Activated T-helper 2 cell treated with anti-CD3 and anti-CD28 coated beads, Interferon-gamma antibody, Interleukin-2, Interleukin-4, amounts not matched to agents 10 μg/mL and 5 μg/mL and 100 μg/mL, durations not matched to agents 14 hours and 24 hours and 36 hours (primary cell): ENCODE results near the gene SYT17. TPM values are rescaled to one million over a fixed set of nuclear protein-coding genes. Genes with fewer than 3 reads are reported as not detected.

ENCODE experiments used
- DNase-seq: peaks from one replicate; pipeline ENCODE4 v3.0.0; 2021; ENCODE audit warnings: low spot score
- H3K27ac Mint-ChIP-seq: one replicate; pipeline ENCODE4 v1.8.0; 2021; ENCODE audit warnings: mixed read lengths
- H3K27me3 Mint-ChIP-seq: one replicate; pipeline ENCODE4 v1.8.0; 2021; ENCODE audit warnings: low read depth, mixed read lengths
- H3K36me3 Mint-ChIP-seq: one replicate; pipeline ENCODE4 v1.8.0; 2021; ENCODE audit warnings: low read depth, mixed read lengths
- H3K4me1 Mint-ChIP-seq: one replicate; pipeline ENCODE4 v1.8.0; 2021; ENCODE audit warnings: low read depth, mixed read lengths
- H3K4me3 Mint-ChIP-seq: one replicate; pipeline ENCODE4 v1.8.0; 2021; ENCODE audit warnings: low read depth, mild to moderate bottlenecking, moderate library complexity, mixed read lengths
- H3K9me3 Mint-ChIP-seq: one replicate; pipeline ENCODE4 v1.8.0; 2021; ENCODE audit warnings: mixed read lengths
- intact Hi-C: fragments of 100-400 bp; cut with micrococcal nuclease; formaldehyde crosslinking; loops from one replicate; pipeline ENCODE4 v1.15.1; 2023
- total RNA-seq: library from RNA; stranded (reverse); gene quantifications from 2 replicates; pipeline ENCODE4 v1.2.3, GENCODE V29; 2022

The SYT17 gene, protein sequence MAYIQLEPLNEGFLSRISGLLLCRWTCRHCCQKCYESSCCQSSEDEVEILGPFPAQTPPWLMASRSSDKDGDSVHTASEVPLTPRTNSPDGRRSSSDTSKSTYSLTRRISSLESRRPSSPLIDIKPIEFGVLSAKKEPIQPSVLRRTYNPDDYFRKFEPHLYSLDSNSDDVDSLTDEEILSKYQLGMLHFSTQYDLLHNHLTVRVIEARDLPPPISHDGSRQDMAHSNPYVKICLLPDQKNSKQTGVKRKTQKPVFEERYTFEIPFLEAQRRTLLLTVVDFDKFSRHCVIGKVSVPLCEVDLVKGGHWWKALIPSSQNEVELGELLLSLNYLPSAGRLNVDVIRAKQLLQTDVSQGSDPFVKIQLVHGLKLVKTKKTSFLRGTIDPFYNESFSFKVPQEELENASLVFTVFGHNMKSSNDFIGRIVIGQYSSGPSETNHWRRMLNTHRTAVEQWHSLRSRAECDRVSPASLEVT
- 0.34 and 0.57 TPM in 2 replicates for total RNA-seq

DNA sequence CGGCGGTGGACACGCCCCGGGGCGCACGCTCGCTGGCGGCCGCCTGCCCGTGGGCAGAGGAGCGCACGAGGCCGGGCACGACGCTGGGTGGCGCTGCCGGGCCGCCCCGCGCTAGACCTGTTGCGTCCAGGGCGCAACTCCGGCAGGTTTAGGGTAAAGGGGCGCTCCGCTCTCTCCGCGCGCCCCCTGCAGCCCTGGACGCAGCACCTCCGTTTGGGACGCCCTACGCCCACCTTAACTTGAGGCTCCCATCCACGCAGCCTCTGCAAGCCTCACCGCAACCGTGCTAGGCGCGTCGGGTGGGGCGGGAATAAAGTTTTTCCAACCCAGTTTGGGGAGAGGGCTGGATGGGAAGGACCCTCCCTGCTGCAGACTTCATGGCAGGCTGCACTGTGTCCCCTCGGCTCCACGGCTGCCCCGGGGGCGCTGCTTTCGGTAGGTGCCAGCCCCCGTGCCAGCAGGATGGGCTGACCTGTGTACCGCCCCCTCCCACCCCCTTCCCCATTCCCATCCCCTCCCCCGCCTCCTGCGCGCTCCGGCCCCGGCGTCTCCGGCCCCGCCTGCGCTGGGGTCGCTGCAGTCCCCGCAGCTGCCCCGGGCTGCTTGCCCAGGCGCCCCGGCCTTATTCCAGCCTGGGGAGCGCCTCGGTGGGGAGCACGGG is at the start of gene SYT17:
Gene SYT17 (plus strand): TSS at position 531 of the 661 bp plus-strand sequence. CDS start 407 bp downstream, outside the sequence.
- Mint-ChIP-seq H3K27ac (no peak within 1 kb of the TSS), H3K9me3 (peaks cover 5% of the 10 kb centered on the region), H3K4me3 (peak within 1 kb of the TSS; percentile 33), H3K36me3 (no peaks in the 10 kb centered on the region), H3K27me3 (peaks cover 23% of the 10 kb centered on the region), H3K4me1 (no peaks in the 10 kb centered on the region)
- intact Hi-C loops, result loop anchor here (1.0 to 2.0 kb wide), 3 partner anchors 51 to 207 kb away; no protein-coding TSS in a partner anchor
- DNase-seq, result peak; percentile 40

DNA sequence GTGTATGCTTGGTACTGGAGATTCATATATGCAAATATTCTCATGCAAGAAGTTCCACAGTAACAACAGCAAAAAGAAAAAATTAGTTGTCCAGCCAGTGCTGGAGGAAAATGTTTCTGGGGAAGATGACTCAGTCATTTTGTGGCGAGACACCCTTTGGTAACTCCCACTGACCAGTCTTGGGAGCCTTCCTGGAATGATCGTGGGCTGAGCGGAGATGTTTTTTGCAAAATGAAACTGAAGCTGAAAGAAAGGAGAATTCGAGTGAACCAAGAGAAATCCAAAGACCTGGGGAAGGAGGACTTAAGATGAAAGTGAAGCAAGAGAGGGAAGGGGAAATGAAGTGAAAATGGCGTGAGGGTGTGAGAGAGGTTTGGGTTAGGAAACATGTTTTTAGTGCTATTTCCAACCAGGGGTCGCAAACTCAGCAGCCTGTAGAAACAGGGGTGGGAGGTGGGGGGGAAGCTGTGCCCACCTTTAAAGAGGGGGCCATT is 49.1 kb upstream of the SYT17 start:
- H3K36me3 Mint-ChIP-seq, result peaks cover 72% of the 10 kb centered on the region
- intact Hi-C loops, result loop anchor here (1.0 to 10.0 kb wide), 7 partner anchors 8 to 403 kb away; partner anchors contain the start of genes CCP110, COQ7, GDE1 and SMG1

DNA sequence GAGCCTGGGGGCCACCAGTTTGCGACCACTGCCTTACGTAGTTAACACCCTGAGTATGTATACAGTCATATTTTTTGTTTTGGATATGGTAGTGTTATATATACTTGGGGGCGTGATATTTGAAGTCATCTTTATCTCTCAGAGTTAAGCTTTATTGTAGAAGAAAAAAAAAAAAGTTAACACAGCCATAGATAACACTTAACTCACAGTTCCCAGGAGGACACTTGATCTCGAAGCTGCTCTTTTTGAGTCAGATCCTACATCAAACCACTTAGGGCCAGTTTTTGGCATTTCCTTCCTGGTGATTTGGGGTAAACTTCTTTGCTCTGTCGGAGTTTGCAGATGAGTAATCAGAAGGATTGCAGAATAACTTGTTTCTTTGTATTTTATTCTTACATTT is 48.5 kb upstream of the SYT17 start:
- H3K4me3 Mint-ChIP-seq, result peak overlapping the region; percentile 42
- H3K36me3 Mint-ChIP-seq, result peaks cover 76% of the 10 kb centered on the region
- intact Hi-C loops, result loop anchor here (1.0 to 10.0 kb wide), 7 partner anchors 8 to 403 kb away; partner anchors contain the start of genes CCP110, COQ7, GDE1 and SMG1
- no peaks in the 10 kb centered on the region for H3K27me3 Mint-ChIP-seq
- no peak for DNase-seq
- peaks cover 51% of the 10 kb centered on the region for H3K4me1 Mint-ChIP-seq
- peak overlapping the region; percentile 96 for H3K27ac Mint-ChIP-seq
- peaks cover 2% of the 10 kb centered on the region for H3K9me3 Mint-ChIP-seq

More for the DNA sequence above, 49.1 kb upstream of the SYT17 start:
- H3K4me3 Mint-ChIP-seq, result peak overlapping the region; percentile 76
- H3K9me3 Mint-ChIP-seq, result no peaks in the 10 kb centered on the region
- no peaks in the 10 kb centered on the region for H3K27me3 Mint-ChIP-seq
- peak; percentile 21 for DNase-seq
- H3K4me1 Mint-ChIP-seq, result peaks cover 51% of the 10 kb centered on the region
- peak overlapping the region; percentile 96 for H3K27ac Mint-ChIP-seq

DNA sequence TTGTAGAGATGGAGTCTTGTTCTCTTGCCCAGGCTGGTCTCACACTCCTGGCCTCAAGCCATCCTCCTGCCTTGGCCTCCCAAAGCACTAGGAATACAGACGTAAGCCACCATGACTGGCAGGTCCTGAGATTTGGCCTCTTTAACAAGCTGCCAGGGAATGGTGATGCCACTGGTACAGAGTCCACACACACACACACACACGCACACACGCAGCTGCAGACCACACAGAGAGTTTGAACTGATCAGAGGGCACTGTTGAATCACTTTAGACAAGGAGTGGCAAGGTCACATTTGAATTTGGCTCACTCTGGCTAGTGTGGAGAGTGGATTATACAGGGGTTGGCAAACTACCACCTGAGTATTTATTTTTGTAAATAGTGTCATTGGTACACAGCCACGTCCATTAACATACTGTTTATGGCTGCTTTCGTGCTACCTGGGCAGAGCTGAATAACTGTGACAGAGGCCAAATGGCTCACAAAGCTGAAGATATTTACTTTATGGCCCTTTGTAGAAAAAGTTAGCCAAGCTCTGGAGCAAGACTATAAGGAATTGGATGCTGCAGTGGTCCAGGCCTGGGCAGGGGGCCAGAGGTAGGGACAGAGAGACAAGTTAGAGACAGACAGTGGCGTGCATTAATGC is 44.4 kb upstream of the SYT17 start:
- H3K27me3 Mint-ChIP-seq, result no peaks in the 10 kb centered on the region
- H3K36me3 Mint-ChIP-seq, result peaks cover 67% of the 10 kb centered on the region
- intact Hi-C loops, result no loop called here
- peaks cover 47% of the 10 kb centered on the region for H3K4me1 Mint-ChIP-seq
- H3K9me3 Mint-ChIP-seq, result peaks cover 17% of the 10 kb centered on the region
- DNase-seq, result no peak
- no peak overlapping the region for H3K4me3 Mint-ChIP-seq
- H3K27ac Mint-ChIP-seq, result no peak overlapping the region

DNA sequence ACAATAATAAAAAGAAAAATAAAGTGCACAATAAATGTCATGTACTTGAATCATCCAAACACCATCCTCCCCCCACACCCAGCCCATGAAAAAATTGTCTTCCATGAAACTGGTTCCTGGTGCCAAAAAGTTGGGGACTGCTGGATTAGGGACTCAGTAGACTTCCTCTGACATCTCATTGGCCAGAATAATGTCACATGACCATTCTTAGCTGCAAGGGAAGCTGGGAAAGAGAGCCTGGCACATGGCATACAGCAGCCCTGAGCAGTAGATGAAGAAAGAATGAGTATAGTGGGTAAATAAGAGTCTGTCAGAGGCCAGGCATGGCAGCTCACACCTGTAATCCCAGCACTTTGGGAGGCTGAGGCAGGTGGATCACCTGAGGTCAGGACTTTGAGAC is 41.7 kb upstream of the SYT17 start:
- Mint-ChIP-seq H3K4me3 (no peak overlapping the region), H3K9me3 (peaks cover 17% of the 10 kb centered on the region), H3K4me1 (peaks cover 55% of the 10 kb centered on the region), H3K27ac (no peak overlapping the region), H3K27me3 (no peaks in the 10 kb centered on the region), H3K36me3 (peaks cover 45% of the 10 kb centered on the region)
- DNase-seq, result no peak
- intact Hi-C loops, result no loop called here

DNA sequence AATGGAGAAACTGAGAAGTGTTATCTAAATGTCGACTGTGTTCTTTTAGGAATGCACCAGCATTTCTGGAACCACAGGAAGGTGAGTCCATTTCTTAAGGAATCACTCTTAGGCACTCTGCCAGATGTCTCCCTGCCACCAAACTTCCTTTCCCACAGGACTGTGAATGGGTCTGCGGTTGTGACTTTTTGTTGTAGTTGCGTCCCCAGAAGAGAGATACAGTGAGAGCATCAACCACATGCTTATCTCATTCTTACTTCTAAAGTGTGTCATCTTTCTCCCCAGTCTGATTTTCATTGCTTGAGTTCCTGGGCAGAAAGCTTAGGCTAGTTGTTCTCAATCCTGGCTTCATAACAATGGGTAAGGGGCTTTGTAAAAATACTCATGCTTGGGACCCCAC is 40.8 kb upstream of the SYT17 start:
- H3K27me3 Mint-ChIP-seq, result no peaks in the 10 kb centered on the region
- H3K4me1 Mint-ChIP-seq, result peaks cover 56% of the 10 kb centered on the region

DNA sequence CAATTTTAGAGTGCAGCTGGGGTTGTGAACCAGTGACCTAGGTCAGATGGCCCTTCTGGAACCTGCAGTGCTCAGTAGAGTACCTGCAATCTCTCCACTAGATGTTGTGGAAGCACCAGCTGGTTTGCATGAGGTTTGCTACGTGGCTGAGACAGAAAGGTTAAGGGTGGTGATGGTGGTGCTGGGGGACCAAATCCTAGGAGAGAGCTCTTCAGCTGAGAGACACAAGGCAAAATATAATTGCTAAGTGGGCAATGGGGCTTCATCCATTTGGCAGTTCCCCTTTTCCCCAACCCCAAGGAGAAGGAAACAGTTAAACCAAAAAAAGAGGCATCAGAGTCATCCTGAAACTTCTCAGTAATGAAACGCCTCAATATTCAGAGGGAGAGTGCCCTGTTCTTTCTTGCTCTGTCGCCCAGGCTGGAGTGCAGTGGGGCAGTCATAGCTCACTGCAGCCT is 40.3 kb upstream of the SYT17 start:
- peaks cover 34% of the 10 kb centered on the region for H3K36me3 Mint-ChIP-seq
- H3K4me1 Mint-ChIP-seq, result peaks cover 52% of the 10 kb centered on the region
- DNase-seq, result no peak
- intact Hi-C loops, result loop anchor here (1.0 kb wide), 1 partner anchor 8 kb away; no protein-coding TSS in a partner anchor
- H3K9me3 Mint-ChIP-seq, result peaks cover 17% of the 10 kb centered on the region
- H3K27me3 Mint-ChIP-seq, result no peaks in the 10 kb centered on the region
- H3K27ac Mint-ChIP-seq, result peak overlapping the region; percentile 86
- H3K4me3 Mint-ChIP-seq, result peak overlapping the region; percentile 6

More for the DNA sequence above, 40.8 kb upstream of the SYT17 start:
- intact Hi-C loops, result loop anchor here (1.0 kb wide), 1 partner anchor 8 kb away; no protein-coding TSS in a partner anchor
- no peak for DNase-seq
- H3K4me3 Mint-ChIP-seq, result peak overlapping the region; percentile 6
- peaks cover 38% of the 10 kb centered on the region for H3K36me3 Mint-ChIP-seq
- peaks cover 17% of the 10 kb centered on the region for H3K9me3 Mint-ChIP-seq
- H3K27ac Mint-ChIP-seq, result peak overlapping the region; percentile 86

DNA sequence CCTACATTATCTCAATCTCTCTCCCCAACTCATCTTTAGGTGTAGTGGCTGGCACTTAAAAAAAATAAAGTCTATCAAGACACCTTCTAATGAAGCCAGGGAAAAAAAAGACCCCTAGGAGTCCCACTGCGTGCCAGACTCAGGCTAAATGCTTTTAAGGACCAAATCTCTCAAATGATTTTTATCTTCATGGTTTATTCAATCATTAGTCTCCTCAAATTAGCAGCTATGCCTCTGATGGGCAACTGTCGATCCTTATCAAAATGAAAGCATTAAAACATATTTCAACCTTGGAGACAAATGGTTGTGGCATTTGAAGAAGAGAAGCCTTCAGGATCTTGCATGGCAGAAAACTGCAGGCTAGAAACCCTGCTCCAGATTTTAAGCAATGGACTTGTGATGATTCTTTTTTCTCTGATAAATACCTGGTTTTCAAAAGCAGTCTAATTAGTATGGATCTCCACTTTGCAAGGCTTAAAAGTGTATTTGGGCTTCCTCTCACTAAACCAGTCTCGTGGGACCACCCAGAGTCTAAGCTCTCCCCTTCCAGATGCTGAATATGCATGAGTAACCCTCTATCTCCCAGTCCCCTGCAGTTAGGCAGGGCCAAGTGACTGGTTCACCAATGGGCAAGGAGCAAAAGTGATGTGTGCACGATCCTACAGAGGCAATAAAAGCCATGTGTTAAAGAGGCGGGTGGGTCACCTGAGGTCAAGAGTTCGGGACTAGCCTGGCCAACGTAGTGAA is 39.4 kb upstream of the SYT17 start:
- H3K36me3 Mint-ChIP-seq, result peaks cover 27% of the 10 kb centered on the region
- H3K9me3 Mint-ChIP-seq, result peaks cover 17% of the 10 kb centered on the region
- H3K4me1 Mint-ChIP-seq, result peaks cover 51% of the 10 kb centered on the region
- DNase-seq, result no peak
- no peak overlapping the region for H3K4me3 Mint-ChIP-seq
- intact Hi-C loops, result no loop called here
- H3K27ac Mint-ChIP-seq, result no peak overlapping the region
- H3K27me3 Mint-ChIP-seq, result no peaks in the 10 kb centered on the region

DNA sequence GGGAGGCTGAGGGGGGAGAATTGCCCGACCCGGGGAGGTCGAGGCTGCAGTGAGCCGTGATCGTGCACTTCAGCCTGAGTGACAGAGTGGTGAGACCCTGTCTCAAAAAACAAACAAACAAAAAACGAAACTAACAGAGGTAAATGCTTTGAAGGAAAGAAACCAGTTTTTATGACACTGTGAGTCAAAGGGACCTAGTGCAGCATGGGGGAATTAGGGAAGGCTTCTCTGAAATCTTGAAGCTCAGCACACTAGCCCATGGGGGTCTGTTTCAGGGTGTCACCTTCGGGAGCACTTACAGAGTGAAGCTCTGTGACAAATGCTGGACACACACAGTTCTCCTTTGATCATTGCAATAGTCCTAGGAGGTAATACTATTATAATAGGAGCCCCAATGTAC is 37.7 kb upstream of the SYT17 start:
- peaks cover 49% of the 10 kb centered on the region for H3K4me1 Mint-ChIP-seq
- peak overlapping the region; percentile 74 for H3K27ac Mint-ChIP-seq
- intact Hi-C loops, result loop anchor here (2.0 kb wide), 1 partner anchor 14 kb away; no protein-coding TSS in a partner anchor
- peak overlapping the region; percentile 27 for H3K4me3 Mint-ChIP-seq
- no peaks in the 10 kb centered on the region for H3K27me3 Mint-ChIP-seq
- peaks cover 10% of the 10 kb centered on the region for H3K9me3 Mint-ChIP-seq
- peaks cover 13% of the 10 kb centered on the region for H3K36me3 Mint-ChIP-seq
- DNase-seq, result no peak

DNA sequence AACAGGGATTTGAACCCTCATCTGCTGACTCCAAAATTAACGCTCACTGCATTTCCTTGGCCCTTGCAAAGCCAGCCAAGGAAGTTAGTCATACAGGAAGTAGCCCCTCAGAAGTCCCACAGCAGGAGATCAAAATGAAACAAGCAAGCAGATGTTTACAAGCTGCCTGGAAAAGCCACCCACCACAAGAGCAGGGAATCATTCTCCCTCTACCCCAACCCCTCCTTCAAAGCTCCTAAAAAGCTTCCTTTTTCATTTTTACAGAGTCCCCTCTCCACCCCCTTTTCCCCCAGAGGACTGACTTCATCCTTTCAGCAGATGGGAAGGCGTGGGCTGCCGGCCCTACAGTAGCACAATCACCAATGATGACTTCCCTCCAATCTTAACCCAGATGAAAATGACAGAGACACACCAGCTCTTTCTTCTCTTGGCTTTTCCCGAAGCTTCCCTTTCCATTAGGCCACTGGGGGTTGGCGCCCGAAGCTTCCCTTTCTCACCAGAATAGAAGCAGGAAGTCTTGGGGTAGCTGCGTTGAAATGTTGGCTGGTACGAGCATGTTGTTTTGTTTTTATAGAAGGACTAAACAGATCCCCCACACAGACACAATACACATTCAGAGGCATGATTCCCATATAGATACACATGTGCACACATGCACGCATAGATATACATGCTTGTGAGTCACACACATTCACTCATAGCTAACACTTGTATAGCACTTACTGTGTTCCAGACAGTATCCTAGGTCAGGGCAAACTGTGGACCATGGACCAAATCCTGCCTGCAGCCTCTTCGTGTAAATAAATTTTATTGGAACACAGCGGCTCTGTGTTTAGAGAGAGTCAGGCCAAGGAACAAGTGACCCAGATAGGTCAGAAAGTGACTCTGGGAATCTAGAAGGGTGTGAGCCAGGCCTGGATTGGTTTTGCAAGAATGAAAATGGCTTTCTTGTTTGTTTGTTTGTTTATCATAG is 36.9 kb upstream of the SYT17 start:
- DNase-seq, result no peak
- Mint-ChIP-seq H3K27me3 (no peaks in the 10 kb centered on the region), H3K4me1 (peaks cover 47% of the 10 kb centered on the region), H3K36me3 (peaks cover 7% of the 10 kb centered on the region), H3K9me3 (peaks cover 5% of the 10 kb centered on the region), H3K27ac (peak overlapping the region; percentile 74), H3K4me3 (peak overlapping the region; percentile 27)
- intact Hi-C loops, result loop anchor here (2.0 kb wide), 1 partner anchor 14 kb away; no protein-coding TSS in a partner anchor

DNA sequence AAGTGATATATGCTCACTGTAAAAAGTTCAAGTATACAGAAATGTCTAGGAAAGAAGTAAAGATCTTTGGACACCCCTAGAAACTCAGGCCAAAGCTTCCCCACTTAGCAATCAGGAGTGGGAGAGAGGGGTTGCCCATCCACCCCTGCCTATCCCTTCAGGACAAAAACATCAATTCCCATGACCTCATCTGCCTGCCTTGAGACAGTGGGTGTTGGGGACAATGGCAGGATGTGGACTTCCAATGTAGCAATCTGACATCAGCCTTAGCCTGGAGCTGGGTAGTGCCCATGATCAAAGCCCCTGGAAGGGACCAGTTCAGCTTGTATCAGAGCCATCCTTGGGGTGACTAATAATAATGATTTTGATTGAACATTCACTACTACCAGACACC is 36.2 kb upstream of the SYT17 start:
- Mint-ChIP-seq H3K27me3 (no peaks in the 10 kb centered on the region), H3K9me3 (peaks cover 4% of the 10 kb centered on the region), H3K4me1 (peaks cover 47% of the 10 kb centered on the region), H3K36me3 (peaks cover 5% of the 10 kb centered on the region), H3K4me3 (no peak overlapping the region), H3K27ac (peak overlapping the region; percentile 74)
- DNase-seq, result no peak
- intact Hi-C loops, result loop anchor here (2.0 kb wide), 1 partner anchor 15 kb away; no protein-coding TSS in a partner anchor
